Mononuclear cell (primary cell): ENCODE results near the gene C3orf22. TPM values are rescaled to one million over a fixed set of nuclear protein-coding genes. Genes with fewer than 3 reads are reported as not detected.

Experiments used
- H3K27me3 ChIP-seq: 2 replicates; pipeline ENCODE4 v1.6.0; 2011; ENCODE audit warnings: low read length, control low read depth; ENCODE audit not compliant: insufficient read depth
- H3K4me1 ChIP-seq: 2 replicates; pipeline ENCODE4 v1.5.1; 2011; ENCODE audit warnings: mild to moderate bottlenecking, low read length, control low read depth; ENCODE audit not compliant: insufficient read depth
- H3K4me3 ChIP-seq: 2 replicates; pipeline ENCODE4 v1.5.1; 2011; ENCODE audit warnings: mild to moderate bottlenecking, low read length, moderate library complexity
- H3K9me3 ChIP-seq: 2 replicates; pipeline ENCODE4 v1.5.1; 2011; ENCODE audit warnings: low read depth, mild to moderate bottlenecking, control low read depth, low read length
- total RNA-seq: library from RNA; depleted of rRNA; stranded (reverse); fragments of >200 nt; gene quantifications from one replicate; pipeline ENCODE4 v1.2.3, GENCODE V29; 2012

The C3orf22 gene
- total RNA-seq, 1 donor = not detected

DNA sequence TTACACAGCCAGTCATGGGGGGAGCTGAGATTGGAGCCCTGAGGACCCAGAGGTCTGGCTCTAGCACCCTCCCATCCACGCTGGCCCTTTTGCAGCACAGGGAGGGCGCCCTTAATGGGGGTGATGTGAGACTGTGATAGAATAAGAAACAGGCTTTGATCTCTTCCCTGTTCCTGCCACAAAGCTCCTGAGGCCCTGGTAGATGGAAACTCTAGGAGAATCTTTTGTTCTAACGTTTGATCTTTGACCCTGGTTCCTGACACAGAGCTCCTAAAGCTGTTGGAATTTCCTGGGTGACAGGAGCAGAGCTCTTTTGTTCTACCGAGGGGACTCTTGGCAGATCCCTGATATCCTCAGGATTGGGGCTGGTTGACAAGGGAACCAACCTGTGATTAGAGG, 40.0 kb downstream of the C3orf22 start:
- Histone ChIP-seq H3K4me3 (no peak overlapping the region), H3K27me3 (no peaks in the 10 kb centered on the region), H3K4me1 (peaks cover 8% of the 10 kb centered on the region), H3K9me3 (no peaks in the 10 kb centered on the region)

DNA sequence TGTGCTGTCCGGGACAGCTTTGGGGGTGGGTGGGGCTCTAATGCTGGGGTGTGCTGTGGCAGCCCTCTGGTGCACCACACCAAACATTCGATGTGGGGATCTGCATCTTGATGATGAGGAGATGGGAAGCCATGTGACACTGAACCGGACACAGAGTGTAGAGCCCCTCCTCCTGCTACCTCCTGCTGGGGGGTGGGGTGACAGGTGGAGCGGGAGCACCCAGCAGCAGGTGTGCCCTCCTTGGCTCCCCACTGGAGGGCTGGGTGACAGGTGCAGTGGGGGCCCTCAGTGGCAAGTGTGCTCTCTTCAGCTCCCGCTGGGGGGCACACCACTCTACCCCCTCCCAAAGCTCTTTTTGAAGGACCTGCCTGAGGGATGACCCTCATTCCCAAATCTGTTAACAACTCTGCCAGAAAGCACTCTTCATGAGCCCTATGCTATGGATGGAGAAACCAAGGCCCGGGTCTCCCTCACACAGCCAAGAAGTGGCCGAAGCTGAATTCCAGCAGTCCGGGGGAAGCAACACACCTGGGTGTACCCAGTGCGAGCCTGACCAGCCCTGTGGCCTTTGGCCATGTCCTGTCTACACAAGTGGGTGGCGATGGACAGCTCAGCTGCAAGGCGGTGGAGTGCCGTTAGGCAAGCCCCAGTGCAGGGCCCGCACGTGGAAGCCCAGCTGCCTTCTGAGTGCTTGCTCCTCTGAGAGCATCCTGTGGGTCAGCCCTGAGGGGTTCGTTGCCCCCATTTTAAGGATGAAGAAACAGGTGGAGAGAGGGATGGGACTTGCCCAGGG, 40.5 kb downstream of the C3orf22 start:
- no peaks in the 10 kb centered on the region for H3K27me3 ChIP-seq
- H3K4me3 ChIP-seq = no peak overlapping the region
- no peaks in the 10 kb centered on the region for H3K9me3 ChIP-seq
- peaks cover 3% of the 10 kb centered on the region for H3K4me1 ChIP-seq

DNA sequence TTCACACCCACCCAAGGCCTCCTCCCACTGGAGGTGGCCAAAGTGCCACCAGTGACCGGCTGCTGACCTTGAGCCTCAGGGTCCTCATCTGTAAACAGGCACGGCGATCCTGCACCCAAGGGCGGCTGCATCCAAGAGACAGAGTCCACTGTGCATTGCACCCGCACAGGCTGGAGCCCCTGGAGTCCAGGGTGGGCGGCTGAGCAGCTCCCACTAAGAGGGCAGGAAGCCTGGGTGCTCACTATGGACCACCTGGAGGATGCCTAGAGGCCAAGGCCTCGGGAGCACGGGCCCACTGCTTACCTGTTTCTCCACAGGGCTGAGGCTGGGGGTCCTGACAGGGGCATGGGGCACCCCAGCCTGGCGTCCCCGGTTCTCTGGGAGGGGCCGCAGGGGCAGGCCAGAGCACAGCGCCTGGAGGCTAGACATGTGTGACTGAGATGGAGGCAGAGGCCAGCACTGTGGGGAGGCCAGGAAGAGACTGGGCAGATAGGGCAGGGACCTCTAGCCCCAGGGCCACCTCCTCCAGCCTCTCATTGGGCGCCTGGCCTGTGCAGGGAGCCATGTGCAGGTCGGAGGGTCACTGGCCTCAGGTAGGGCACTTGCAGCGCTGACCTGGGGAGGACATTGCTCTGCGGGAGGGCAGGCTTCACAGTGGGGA, 41.3 kb downstream of the C3orf22 start, which contains the start of gene UROC1:
UROC1 (minus strand) TSS at position 483 of the 661 bp plus-strand sequence; CDS start at position 429, 54 bp downstream.
- Histone ChIP-seq H3K9me3 (no peaks in the 10 kb centered on the region), H3K27me3 (no peaks in the 10 kb centered on the region), H3K4me3 (no peak within 1 kb of the TSS), H3K4me1 (peaks cover 1% of the 10 kb centered on the region)

DNA sequence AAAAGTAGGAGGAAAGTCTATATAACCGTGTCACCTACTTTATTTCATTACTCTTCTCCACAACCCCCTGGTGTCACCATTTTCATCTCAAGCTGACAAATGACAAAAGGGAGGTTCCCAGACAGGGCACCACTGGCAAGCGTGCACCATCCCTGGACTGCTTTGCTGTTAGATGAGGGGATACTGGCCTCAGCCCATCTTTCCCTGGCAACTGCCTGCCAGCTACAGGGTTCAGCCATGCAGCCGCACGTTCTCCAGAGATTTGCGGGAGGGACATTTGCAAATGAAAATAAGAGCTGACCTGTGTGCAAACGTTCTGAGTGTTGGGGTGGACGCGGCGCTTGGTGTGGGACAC, 41.8 kb downstream of the C3orf22 start:
- H3K9me3 ChIP-seq = no peaks in the 10 kb centered on the region
- H3K27me3 ChIP-seq = no peaks in the 10 kb centered on the region
- no peaks in the 10 kb centered on the region for H3K4me1 ChIP-seq
- H3K4me3 ChIP-seq = no peak overlapping the region

DNA sequence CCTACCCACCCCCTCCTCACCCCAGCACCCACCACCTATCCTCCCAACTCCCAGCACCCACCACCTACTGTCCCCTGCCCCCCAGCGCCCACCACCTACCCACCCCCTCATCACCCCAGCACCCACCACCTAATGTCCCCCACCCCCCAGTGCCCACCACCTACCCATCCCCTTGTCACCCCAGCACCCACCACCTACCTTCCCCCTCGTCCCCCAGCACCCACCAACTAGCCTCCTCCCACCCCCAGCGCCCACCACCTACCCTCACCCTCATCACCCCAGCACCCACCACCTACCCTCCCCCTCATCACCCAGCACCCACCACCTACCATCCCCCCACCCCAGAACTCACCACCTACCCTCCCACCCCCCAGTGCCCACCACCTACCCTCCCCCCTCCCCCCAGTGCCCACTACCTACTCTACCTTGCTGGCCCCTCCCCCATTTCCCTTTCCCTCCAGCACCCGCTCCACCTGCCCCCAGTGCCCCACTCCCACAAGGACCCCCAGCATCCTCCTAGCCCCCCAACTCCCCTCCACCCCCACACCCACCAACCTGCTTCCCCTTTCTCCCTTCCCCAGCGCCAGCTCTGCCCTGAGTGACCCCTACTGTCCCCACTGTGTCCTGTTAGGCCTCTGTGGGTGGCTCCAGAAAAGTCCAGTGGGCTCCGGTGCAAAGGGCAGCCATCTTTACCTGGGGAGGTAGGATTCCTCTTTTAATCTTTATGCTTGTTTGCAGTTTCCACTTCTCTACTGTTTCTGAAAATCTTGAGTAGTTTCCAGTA, 42.4 kb downstream of the C3orf22 start:
- Histone ChIP-seq H3K27me3 (no peaks in the 10 kb centered on the region), H3K4me3 (no peak overlapping the region), H3K9me3 (no peaks in the 10 kb centered on the region), H3K4me1 (no peaks in the 10 kb centered on the region)

DNA sequence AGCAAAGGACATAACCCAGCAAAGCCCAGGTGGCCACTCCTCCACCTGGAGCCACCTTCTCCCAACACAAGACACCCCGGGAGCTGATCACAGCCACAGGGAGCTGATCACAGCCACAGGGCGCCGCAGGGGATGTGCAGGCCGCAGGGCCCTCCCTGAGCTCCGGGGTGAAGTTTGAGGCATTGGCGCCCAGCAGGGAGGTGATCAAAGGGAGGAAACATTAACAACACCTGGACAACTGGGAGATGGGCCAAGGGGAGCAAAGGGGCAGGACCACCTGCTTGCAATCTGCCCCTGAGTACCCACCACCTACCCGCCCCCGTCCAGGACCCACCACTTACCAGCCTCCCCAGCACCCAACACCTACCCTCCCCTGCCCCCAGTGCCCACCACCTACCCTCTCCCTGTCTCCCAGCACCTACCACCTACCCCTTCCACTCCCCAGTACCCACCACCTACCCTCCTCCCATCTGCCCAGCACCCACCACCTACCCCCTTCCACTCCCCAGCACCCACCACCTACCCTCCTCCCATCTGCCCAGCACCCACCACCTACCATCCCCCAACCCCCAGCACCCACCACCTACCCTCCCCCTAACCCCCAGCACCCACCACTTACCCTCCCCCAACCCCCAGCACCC, 43.5 kb downstream of the C3orf22 start:
- Histone ChIP-seq H3K27me3 (no peaks in the 10 kb centered on the region), H3K4me3 (no peak overlapping the region), H3K9me3 (no peaks in the 10 kb centered on the region), H3K4me1 (no peaks in the 10 kb centered on the region)

DNA sequence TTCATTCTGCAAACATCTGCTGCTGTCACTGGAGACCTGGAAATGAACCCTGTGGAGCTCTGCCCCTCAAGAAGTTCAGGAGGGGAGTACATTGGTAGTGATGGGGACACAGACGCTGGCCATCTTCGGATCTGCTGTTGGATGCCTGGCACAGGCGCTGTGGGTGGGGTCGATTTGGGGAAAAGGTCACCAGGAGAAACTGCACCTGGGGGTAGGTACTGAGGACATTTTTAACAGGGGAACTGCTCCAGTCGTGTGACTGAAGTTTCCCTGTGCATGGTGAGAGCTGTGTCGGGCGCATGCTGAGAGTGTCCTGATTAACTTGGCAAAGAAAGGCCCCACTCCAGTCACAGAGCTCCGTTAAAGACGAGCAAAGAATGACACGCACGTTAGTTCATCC, 44.6 kb downstream of the C3orf22 start:
- Histone ChIP-seq H3K27me3 (no peaks in the 10 kb centered on the region), H3K4me3 (no peak overlapping the region), H3K4me1 (no peaks in the 10 kb centered on the region), H3K9me3 (no peaks in the 10 kb centered on the region)

DNA sequence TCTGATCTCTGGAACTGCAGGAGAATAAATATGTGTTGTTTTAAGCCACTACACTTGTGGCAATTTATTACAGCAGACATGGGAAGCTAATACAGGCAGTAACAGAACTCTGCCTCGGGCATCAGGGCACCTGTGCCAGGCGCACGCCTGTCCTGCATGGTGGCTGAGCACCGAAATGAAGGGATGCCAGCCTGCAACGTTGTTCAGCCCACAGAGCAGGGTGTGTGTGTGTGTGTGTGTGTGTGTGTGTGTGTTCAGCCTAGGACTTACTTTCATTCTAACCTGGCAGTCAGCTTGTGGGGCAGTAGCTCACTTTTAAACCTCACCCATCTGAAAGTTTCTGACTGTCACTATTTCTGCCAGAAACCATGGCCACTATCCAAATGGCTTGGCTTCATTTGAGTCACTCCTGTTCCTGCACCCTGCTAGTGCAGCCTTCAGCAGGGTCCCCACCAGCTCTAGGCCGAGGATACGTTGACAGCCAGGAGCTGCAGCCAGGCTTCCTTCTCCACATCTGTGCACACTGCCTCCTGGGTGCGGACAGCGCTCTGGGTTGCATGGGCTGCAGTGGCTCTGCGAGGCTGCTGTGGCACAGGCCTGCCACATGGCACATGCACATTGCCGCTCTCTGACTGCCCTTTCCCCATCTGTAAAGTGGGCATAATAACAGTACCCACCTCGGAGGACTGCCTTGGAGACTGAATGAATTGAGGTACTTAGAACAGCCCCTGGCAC, 45.6 kb downstream of the C3orf22 start:
- Histone ChIP-seq H3K4me3 (no peak overlapping the region), H3K9me3 (no peaks in the 10 kb centered on the region), H3K27me3 (no peaks in the 10 kb centered on the region), H3K4me1 (no peaks in the 10 kb centered on the region)

DNA sequence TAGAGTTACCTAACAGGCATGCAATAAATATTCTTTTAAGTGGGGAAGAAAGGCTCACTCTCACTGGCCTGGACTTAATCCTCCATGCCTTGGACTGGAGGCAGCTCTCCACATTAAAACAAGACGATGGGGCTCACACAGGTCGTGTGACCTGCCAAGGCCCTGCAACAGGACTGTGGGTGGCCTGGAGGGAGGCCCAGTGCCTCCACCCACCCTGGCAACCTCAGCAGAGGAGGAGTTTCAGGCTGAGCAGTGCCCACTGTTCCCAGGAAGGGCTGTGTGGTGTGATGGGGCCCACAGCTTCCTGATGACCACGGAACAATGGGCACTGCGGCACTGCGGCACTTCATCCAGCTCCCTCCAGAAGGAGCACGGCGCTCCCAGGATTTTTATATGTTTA, 46.7 kb downstream of the C3orf22 start:
- no peaks in the 10 kb centered on the region for H3K9me3 ChIP-seq
- H3K4me1 ChIP-seq = no peaks in the 10 kb centered on the region
- H3K4me3 ChIP-seq = no peak overlapping the region
- no peaks in the 10 kb centered on the region for H3K27me3 ChIP-seq

DNA sequence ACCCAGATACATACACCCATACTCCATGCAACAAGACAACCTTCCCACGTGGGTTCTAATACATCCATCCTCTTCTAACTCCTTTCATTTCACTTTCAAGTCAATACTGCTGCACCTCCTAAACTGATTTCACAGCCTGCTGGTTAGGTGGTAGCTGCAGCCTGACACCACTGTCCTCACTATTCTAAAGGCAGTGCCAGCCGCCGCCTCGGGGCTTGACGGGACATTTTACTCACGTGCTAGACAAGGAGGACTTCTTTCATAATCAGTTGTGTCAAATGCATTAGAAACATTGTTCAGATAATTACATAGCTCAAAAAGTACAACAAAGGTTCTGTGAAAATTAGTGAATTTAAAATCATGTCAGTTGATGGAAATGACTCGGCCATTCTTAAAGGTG, 47.4 kb downstream of the C3orf22 start:
- no peaks in the 10 kb centered on the region for H3K4me1 ChIP-seq
- no peaks in the 10 kb centered on the region for H3K27me3 ChIP-seq
- no peak overlapping the region for H3K4me3 ChIP-seq
- no peaks in the 10 kb centered on the region for H3K9me3 ChIP-seq

DNA sequence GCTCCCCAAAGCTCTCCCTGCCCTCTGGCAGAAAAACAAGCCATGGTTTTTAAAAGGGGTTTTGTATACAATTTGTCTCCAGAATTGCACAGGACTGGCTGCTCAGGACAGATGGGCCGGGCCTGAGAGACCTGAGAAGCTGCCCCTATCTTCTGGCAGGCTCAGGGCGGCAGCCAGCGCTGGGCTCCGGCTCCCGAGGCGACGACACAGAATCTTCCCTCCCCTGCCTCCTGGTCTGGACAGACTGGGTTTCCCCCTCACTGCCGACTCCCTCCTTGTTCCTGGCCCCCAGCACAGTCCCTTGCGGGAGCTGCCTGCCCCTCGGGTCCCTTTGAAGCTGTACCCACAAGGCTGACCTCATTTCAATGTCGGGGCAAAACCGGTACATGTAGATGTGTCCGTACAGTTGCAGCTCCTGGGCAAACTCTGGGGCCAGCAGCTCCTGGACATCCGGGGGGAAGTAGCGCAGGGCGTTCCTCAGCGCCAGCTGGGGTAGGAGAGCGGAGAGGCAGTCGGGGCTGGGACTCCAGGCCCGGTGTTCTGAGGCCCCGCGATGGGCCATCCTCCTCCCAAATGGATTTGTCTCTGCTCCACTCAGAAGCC, 48.3 kb downstream of the C3orf22 start:
- Histone ChIP-seq H3K27me3 (no peaks in the 10 kb centered on the region), H3K4me1 (no peaks in the 10 kb centered on the region), H3K4me3 (no peak overlapping the region), H3K9me3 (no peaks in the 10 kb centered on the region)

DNA sequence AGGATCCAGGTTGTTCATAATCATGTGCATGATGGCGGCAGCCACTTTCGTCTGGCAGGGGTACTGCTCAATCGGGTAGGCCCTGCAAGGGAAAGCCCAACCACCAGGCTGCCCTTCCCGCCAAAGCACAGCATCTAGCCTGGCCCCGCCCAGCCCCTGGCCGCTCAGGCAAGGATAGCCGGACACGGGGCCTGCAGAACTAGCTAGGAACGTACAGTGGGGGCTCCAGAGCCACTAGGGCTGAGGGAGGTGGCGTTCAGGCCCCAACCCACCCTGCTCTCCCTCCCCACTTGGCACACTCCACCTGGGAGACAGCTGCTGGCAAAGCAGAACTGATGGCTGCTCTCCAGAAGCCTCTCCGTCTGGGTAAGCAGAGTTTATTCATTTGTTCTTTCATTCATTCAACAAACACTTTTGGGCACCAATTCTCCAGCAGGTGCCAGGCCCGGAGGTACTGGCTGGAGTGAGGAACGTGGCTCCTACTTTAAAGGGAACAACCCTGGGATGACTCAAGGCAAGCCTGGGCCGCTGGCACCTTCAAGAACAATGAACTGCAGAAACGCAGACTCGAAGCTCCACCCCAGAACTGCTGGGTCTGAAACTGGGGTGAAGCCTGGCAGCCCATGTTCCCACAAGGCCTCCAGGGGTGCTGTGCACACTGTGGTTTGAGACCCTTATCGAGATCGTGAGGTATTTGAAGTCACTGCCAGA, 49.0 kb downstream of the C3orf22 start:
- Histone ChIP-seq H3K27me3 (no peaks in the 10 kb centered on the region), H3K4me3 (no peak overlapping the region), H3K9me3 (no peaks in the 10 kb centered on the region), H3K4me1 (no peaks in the 10 kb centered on the region)

DNA sequence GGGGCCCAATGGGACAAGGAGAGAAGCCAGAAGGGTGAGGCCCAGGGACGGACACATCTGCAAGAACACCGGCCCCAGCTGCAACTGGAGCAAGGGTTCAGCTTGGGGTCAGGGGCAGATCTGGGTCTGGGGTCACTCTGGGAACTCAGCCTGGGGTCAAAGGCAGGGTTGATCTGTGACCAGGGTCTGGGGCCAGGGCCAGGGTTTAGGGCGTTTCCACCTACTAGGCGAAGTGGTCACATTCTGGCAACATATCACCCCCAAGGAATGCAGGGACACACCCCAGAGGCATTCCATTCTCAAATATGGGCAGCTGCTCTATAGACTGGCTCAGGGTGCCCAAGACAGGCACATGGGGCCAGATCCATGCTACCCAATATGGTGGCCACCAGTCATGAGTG, 50.2 kb downstream of the C3orf22 start:
- Histone ChIP-seq H3K27me3 (no peaks in the 10 kb centered on the region), H3K4me1 (no peaks in the 10 kb centered on the region), H3K4me3 (no peak overlapping the region), H3K9me3 (no peaks in the 10 kb centered on the region)

DNA sequence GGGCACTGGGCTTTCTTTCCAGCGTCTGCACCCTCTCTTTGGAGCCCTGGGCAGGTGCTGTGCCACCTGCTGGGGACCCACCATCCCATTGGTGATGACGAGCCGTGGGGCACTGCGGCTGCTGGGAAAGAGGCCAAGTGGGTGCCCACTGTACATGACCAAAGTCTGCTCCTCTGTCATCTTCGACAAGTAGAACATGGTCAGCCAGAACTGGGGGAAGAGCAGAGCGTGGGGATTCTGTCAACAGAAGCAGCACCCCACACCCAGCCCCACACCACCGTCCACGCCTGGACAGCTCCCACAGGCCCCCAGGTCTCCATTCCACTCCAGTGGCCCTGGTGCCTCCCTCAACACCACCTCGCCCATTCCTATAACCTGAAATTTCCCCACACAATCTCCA, 50.8 kb downstream of the C3orf22 start:
- no peaks in the 10 kb centered on the region for H3K27me3 ChIP-seq

More for the DNA sequence above, 50.8 kb downstream of the C3orf22 start:
- Histone ChIP-seq H3K9me3 (no peaks in the 10 kb centered on the region), H3K4me1 (no peaks in the 10 kb centered on the region), H3K4me3 (no peak overlapping the region)
